Limb (tissue), 2 donors: Measurements from ENCODE around the gene CD34.
A peak's percentile ranks its signal among the peaks of the same experiment; 100 is the strongest.

Source experiments
- DNase-seq, 2 donors: peaks; one replicate each; pipeline ENCODE4 v3.0.0-alpha.2; 2016; ENCODE audit errors: extremely low spot score in 2 of 2

CD34 gene

DNA sequence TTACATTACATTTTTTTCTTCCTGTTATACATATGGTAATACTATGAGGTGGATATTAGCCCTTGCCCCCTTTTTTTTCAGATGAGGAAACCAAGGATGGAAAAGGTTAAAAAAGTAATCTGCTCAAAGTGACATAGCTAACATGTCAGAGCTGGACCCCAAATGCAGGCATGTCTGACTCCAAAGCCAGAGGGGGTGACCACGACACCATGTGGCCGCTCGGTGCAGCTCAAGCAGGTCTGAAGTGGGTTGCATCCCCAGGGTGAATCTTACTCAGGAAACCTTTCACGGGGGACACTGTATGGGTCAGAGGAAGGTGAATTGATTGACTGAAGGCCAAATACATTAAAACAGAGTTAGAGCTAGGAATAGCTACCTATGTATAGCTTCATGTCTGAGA lies 34.8 kb downstream of the CD34 start:
- DNase-seq, result no peak

DNA sequence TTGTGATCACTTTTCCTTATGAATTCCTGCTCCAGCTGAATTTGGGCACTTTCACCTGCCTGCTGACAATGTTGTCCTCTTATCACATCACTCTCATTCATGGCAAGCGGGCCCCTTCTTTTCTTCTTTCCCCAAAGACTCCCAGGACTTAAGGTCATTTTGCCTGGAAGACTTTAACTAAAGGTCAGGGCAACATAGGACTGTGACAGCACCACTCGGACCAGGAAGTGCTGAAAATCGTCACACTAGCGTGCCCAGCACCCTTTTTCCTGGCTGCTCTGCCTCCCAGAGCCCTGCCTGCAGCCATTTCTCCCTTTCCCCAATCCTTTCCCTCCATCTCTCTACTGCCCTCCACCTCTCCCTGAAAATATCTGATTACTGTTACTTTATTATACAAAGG lies 35.4 kb downstream of the CD34 start:
- no peak for DNase-seq

DNA sequence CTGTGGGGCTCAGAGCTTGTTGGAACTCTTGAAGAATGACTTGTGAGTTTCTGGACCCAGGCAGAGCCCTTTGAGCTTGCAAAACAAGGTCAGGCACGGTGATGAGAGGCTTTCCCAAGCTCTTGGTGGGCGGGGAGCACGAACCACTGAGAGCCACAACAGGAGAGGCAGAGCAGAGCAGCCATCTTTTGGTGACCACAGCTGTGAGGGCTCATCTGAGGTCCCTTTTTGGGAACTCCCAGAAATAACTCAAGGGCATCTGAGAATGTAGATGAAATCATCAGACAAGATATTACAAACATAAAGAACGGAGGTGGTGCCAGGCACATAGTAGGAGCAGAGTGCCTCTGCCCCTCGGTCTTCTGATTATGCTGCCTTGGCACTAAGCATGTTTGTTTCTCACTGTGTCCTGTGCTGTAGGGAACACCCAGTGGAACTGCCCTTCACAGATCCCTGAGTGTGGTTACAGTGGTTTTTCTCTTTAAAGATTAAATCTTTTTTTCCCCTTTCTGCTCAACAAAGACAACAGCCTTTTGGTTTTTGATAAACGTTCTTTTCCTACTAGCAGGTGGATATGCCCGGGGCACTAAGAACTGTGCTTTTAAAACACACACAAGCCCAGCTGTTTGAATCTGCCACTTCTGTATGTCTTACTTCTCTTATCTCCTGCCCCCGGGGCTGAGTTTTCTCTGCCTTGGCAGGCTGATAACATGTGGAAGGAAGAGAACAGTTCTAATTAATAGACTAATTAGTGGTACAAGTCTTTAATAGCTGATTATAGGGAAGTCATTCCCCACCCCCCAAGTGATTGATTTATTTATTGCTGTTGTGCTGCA lies 37.7 kb downstream of the CD34 start:
- no peak for DNase-seq

- no peak for DNase-seq
Measured at GRCh38 chr1:207872621-207873020, 38.3 kb downstream of the CD34 start.

DNA sequence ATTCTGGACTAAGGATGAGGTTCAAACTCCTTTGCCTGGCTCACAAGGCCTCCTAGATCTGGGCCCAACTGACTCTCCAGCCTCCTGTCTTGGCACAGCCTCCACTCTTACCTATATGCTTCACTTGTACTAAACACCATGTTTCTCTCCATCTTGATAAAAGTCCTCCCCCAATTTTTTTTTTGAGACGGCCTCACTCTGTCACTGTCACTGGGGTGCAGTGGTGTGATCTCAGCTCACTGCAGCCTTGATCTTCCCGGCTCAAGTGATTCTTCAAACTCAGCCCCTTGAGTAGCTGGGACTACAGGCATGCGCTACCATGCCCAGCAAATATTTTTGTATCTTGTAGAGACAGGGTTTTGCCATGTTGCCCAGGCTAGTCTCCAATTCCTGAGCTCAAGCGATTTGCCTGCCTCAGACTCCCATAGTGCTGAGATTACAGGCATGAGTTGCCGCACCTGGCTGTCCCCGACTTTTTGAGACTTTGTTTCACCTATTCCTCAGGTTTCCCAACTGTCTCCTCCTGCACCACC lies 39.7 kb downstream of the CD34 start:
- no peak for DNase-seq

GRCh38 chr1:207870306-207871031 lies 40.5 kb downstream of the CD34 start:
- no peak for DNase-seq

DNA sequence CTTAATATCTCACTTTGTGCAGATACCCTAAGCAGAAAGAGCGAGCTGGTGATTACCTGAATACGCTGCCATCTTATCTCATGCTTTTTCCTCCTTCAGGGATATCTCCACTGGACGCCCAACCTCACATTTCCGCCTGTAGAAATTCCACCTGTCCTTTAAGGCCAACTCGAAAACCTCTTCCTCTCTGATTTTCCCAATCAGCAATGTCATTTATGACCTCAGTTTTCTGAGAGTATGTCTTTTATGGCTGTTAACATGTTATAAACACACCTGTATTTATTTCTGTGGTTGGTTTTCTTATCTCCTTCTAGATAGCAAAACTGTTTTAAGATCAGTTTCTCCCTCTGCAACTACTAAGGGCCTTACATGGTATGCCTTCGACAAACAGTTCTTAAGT lies 41.1 kb downstream of the CD34 start:
- no peak for DNase-seq

GRCh38 chr1:207868774-207869721 lies 41.9 kb downstream of the CD34 start:
- peak; percentile 70 to 92 for DNase-seq

- peak in 1 of 2 donors; percentile 45 for DNase-seq
Measured at GRCh38 chr1:207868251-207868773, 42.6 kb downstream of the CD34 start.

DNA sequence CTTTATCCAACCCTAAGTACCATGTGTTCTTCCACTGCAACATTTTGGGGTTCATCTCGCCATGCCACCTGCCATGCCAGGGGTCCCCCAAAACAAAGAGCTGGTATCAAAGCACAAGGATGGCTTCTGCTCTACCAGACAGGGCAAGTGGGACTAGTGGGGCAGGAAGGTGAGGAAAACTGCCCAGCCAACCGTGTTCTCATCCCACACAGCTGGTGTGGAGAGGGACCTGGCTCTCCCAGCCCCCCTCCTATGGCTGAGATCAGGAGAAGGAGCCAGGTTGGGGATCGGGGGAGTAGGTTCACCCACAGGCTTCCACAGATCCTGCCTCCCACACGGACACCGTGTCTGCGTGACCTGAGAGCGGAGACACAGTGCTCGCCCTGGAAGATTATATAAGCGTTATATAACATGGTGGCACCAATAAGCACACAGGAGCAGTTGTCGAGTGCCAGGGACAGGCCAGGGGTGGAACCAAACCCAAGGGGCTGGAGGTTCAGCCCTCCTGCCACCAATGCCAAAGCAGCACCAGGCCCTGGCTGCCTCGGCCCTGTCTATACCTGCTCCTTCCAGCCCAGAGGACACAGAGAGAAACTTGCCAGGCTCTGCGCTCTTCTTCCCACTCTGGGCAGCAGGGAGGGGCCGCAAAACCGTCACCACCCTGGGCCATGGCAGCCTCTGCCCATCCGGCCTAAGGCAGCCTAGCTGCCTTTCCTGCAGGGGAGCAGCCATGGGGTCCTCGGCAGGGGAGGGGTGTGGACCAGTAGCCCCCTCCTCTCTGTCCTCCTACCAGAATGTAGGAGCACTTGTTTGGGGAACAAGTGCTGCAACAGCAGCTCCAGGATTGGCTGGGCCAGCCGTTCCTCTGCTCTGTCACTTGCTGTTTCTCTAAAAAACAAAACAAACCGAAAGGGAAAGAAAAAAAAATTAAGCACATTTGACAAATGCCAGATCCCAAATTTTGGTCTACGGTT lies 43.5 kb downstream of the CD34 start:
- DNase-seq, result peak in 1 of 2 donors; percentile 18

- DNase-seq, result peak in 1 of 2 donors; percentile 26
Measured at GRCh38 chr1:207866471-207867135, 44.3 kb downstream of the CD34 start.

- DNase-seq, result peak in 1 of 2 donors; percentile 7
Measured at GRCh38 chr1:207863893-207864535, 46.9 kb downstream of the CD34 start.

GRCh38 chr1:207862241-207862787 lies 48.6 kb downstream of the CD34 start:
- DNase-seq, result no peak

- DNase-seq, result no peak
Measured at GRCh38 chr1:207861442-207862177, 49.3 kb downstream of the CD34 start.

GRCh38 chr1:207860531-207860930 lies 50.4 kb downstream of the CD34 start:
- peak in 1 of 2 donors; percentile 4 for DNase-seq

DNA sequence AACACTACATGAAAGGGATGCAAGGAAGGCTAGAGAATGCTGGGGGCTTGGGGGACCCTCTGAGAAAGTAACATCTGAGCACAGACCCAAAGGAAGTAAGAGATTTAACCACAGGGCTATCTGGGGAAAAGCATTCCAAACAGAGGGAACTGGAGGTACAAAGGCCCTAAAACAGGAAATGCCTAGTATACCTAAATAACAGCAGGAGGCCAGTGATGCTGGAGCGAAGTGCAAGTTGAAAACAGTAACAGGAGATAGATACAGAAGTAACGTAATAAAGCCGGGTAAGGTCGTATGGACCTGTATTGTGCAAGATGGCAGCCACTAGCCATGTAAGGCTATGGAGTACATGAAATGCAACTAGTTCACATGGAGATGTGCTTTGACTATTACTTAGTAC lies 52.1 kb downstream of the CD34 start:
- no peak for DNase-seq

DNA sequence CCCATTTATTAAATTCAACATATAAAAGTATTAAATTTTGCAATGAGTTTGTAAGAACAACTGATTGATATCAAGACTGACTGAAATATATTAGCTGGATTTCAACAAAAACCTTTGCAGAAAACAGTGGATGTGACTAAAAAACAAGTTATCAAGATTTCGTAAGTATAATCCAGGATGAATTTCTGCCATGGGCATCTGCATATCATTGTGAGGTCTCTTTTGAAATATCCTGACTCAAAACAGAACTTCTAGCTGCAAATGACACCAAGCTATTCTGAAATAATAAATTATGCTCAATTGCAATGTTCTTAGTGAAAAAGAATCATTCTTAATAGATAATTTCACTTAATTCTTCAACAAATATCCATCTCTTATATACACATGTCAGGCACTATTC lies 52.6 kb downstream of the CD34 start:
- DNase-seq, result no peak

DNA sequence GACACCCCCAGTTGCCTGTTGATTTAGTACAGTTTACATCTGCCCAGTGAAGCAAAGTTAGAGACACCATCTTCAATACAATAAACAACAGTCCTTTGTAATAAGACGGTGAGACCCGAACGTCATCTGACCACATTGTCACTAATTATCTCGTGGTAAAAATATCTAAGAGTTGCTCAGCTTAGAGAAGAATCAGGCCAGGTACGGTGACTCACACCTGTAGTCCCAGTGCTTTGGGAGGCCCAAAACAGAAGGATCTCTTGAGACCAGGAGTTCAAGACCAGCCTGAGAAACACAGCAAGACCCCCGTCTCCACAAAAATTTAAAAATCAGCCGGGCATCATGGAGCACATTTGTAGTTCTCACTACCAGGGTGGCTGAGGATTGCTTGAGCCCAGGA lies 53.5 kb downstream of the CD34 start:
- no peak for DNase-seq
